ENCODE results near the gene MC2R. TPM values are rescaled to one million over a fixed set of nuclear protein-coding genes. Genes with fewer than 3 reads are reported as not detected.

The MC2R gene
- total and polyA plus RNA-seq, 2 of the 8 experiments (the other 6 are each of a cell fraction or from before 2014, with no cell fraction given), result not detected

DNA sequence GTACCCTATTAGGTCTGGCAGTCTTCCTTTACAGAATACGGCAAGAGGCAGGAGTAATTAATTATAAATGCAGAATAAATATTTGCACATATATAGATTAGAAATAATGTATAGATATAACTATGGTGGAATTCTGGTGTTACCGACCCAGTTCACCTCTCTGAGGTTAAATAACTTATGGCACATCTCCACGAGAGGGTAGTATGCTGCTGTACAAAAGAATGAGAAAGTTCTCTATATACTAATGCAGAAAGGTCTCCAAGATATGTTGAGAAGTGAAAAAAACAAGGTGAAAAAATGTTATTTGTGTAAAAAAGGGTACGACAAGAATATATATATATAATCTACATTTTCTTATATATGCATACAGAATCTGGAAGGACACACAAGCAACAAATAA, 40.8 kb downstream of the MC2R start:
- Histone ChIP-seq H4K5ac (ENCODE audit: insufficient read length, low read depth, low read length) (no peak overlapping the region), H3K9me3 (ENCODE audit: insufficient read depth in 2 of 2, low read depth in 1 of 2, low read length in 1 of 2) (no peaks in the 10 kb centered on the region), H3K27me3 (replicated peaks in 1 of 4; ENCODE audit: control insufficient read depth in 3 of 4, extremely low read depth in 1 of 4, insufficient read depth in 3 of 4, low read length in 3 of 4) (peaks cover 2 to 12% (median 8%) of the 10 kb centered on the region in 4 experiments), H3K4ac (replicated peaks; ENCODE audit: insufficient read length, low read depth, low read length) (no peak overlapping the region), H2BK12ac (ENCODE audit: low read depth, low read length) (no peak overlapping the region), H3K18ac (ENCODE audit: extremely low read depth, low read length) (no peak overlapping the region), H3K56ac (replicated peaks; ENCODE audit: insufficient read length, low read depth, low read length) (no peak overlapping the region), H4K20me1 (replicated peaks in 1 of 2; ENCODE audit: control insufficient read depth in 1 of 2, insufficient read depth in 2 of 2, low read length in 2 of 2) (no peaks in the 10 kb centered on the region), H3K27ac (ENCODE audit: low read depth, low read length) (no peak overlapping the region), H2AFZ (ENCODE audit: low read length) (no peak overlapping the region), H2BK15ac (ENCODE audit: low read length) (no peak overlapping the region), H3K9ac (replicated peaks in 1 of 4; ENCODE audit: extremely low read depth in 1 of 4, low read depth in 3 of 4, low read length in 3 of 4) (no peak overlapping the region), H4K8ac (ENCODE audit: extremely low read depth, insufficient read depth, low read length) (no peak overlapping the region), H3K36me3 (ENCODE audit: control insufficient read depth in 2 of 4, insufficient read depth in 4 of 4, low read length in 3 of 4) (no peaks in the 10 kb centered on the region), H2BK20ac (ENCODE audit: low read length) (no peak overlapping the region), H3K23ac (ENCODE audit: insufficient read length) (no peak overlapping the region), H3K23me2 (ENCODE audit: low read depth, low read length) (no peaks in the 10 kb centered on the region), H3K79me1 (ENCODE audit: low read depth, low read length) (no peaks in the 10 kb centered on the region), H3K79me2 (ENCODE audit: control insufficient read depth in 1 of 2, insufficient read depth in 2 of 2, low read length in 2 of 2) (no peaks in the 10 kb centered on the region), H2BK120ac (replicated peaks; ENCODE audit: low read depth, low read length) (no peak overlapping the region), H3K4me1 (replicated peaks in 1 of 4; ENCODE audit: control insufficient read depth in 3 of 4, insufficient read depth in 4 of 4, low read length in 3 of 4) (peaks cover 0 to 4% (median 0%) of the 10 kb centered on the region in 4 experiments; a peak in 2 of 7 replicates), H2BK5ac (ENCODE audit: low read depth, low read length) (no peak overlapping the region), H2AK5ac (ENCODE audit: low read depth, low read length) (no peak overlapping the region), H4K91ac (replicated peaks; ENCODE audit: insufficient read length, low read length) (no peak overlapping the region), H3K4me3 (ENCODE audit: extremely low read depth in 1 of 4, insufficient read depth in 2 of 4, low read depth in 3 of 4, low read length in 4 of 4) (no peak overlapping the region), H3K4me2 (ENCODE audit: insufficient read depth in 1 of 2, low read depth in 2 of 2, low read length in 2 of 2) (no peak overlapping the region), H3K14ac (ENCODE audit: insufficient read length) (no peak overlapping the region)
- ChIA-PET POLR2A (ENCODE audit: partially characterized antibody) (no interaction called here), CTCF (ENCODE audit: partially characterized antibody) (no interaction called here)
- 97% methylated on average over 4 of the region's 4 CpGs; no CpG with 5 or more reads in 1 of the 2 experiments for WGBS, 2 experiments (ENCODE audit: extremely low coverage in 1 of 2, insufficient coverage in 1 of 2, insufficient read length in 1 of 2, insufficient replicate concordance in 2 of 2, low coverage in 1 of 2, low lambda C conversion rate in 2 of 2, missing lambda C conversion rate in 1 of 2)
- DNase-seq (ENCODE audit: low read depth in 1 of 2, low spot score in 2 of 2) (no peak), FAIRE-seq (no peak)
- TF ChIP-seq YY1 (IDR thresholded peaks at IDR 0.05; ENCODE audit: low read depth, low read length), result no peak
